GM21576 (cell line): ENCODE measurements around the gene STRA8.

Experiments
- ATAC-seq: cut with Tn5 transposase; IDR thresholded peaks from one replicate; pipeline ENCODE4 v1.9.1; 2021; ENCODE audit warnings: mild to moderate bottlenecking, moderate library complexity; ENCODE audit not compliant: unreplicated experiment

The STRA8 gene

DNA sequence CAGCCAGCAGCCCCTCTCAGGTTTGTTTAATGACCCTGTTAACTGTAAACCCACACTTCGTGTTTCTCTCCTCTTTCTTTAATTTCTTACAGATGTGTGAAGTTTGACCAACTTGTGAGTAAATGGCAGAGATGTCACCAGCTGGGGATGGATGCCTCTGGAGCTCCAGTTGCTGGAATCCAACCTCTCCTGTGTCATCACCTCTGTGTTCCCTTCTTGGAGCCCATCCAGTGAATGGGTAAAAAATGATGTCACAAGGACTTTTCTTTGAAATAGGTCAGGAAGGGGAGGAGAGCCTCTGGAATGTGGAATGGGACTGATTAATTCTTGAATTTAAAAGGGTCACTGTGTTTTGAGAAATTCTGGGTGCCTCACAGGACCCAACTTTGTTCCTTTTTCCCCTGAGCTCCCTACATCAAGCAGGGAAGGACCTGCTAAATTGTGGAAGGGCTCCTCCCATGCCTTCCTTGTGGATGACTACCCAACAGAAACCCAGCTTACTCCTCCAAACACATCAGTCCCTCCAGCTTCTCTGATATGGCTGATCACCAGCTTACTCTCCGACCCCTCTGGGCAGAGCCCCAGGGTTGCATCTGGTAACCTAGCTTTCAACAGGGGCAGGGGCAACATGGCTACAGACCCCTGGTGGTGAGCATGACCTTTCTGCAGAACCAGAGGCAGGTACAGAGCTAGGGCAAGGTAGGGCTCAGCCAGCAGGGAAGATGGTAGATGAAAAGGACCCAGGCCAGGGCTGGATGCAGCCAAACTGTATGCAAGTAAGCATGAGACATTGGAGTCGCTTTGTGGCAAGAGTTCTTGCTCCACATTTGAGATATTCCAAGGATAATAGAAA, 67.5 kb downstream of the STRA8 start:
- no peak for ATAC-seq
